Suppressor macrophage treated with lipopolysaccharide for 1 hour (primary cell): Measurements from ENCODE around the gene TMEM132D.

Experiments
- DNase-seq, 3 donors: peaks; one replicate each; pipeline ENCODE4 v3.0.0-alpha.2; 2020 to 2022

Gene TMEM132D

GRCh38 chr12:129719416-129719815 is 184.4 kb downstream of the TMEM132D start:
- no peak for DNase-seq

GRCh38 chr12:129717438-129717837 is 186.4 kb downstream of the TMEM132D start:
- no peak for DNase-seq

DNA sequence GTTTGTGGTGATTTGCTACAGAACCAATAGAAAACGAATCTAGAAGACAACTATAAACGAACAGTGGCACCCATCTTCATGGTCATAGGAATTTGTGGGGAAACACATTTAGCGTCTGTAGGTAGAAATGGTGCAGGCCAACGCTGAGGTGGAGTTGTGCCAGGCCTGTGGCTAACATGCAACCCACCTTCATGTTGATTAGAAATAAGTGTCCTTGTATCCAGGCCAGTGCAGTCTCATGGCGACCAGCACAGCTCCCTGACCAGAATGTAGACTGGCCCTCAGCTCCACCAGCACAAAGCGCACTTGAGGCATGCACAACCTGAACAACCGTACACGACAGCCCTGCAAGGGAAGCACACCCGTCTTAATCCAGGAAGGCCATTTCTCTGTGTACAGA is 187.0 kb downstream of the TMEM132D start:
- no peak for DNase-seq

GRCh38 chr12:129706716-129707115 is 197.1 kb downstream of the TMEM132D start:
- no peak for DNase-seq

DNA sequence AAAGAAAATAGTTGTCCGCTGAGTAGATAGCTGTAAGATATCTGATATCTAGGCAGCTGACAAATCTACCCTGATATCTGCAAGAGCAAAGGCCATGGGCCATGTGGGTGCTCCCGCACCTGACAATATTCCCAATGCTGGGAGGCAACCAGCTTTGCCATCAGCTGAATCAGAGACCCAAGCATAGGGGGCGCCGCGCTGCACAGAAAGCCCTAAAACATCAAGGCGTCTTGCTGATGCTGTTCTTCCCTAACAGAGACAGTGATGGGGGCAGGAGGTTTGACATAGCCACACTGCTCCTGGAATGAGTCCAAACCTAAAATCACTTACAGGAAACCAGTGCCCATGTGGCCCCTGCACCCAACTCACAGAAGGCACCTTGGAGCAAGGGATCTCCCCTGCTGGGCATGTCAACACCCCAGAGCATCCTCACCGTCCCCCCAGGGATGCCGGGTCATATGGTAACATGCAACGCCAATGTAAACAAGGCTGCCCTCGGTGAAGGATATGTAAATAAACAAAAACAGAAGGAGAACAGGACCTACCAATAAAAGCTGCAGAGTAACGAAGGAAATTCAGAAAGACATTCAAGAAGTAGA is 199.5 kb downstream of the TMEM132D start:
- DNase-seq: no peak

- no peak for DNase-seq
Measured at GRCh38 chr12:129701631-129702101, 202.2 kb downstream of the TMEM132D start.

DNA sequence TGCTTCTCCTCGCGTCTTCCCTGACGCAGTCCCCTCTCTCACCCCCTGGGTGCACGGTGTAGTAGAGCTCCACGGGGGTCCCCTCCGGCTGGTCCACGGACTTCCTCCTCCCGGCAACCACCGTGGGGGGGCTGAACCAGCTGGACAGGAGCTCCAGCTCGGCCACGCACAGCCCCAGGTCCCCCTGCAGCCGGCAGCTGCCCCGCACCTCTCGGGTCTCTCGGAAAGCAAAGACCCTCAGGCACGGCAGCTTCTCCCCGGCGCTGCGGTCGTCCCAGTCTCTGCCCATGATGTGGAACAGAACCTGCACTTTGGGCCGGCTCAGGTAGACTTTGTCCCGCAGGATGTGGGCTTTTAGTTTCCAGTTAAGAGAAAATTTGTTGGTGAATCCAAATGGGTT is 203.8 kb downstream of the TMEM132D start:
- DNase-seq: no peak

- no peak for DNase-seq
Measured at GRCh38 chr12:129696926-129697325, 206.9 kb downstream of the TMEM132D start.

GRCh38 chr12:129696405-129696804 is 207.4 kb downstream of the TMEM132D start:
- no peak for DNase-seq

DNA sequence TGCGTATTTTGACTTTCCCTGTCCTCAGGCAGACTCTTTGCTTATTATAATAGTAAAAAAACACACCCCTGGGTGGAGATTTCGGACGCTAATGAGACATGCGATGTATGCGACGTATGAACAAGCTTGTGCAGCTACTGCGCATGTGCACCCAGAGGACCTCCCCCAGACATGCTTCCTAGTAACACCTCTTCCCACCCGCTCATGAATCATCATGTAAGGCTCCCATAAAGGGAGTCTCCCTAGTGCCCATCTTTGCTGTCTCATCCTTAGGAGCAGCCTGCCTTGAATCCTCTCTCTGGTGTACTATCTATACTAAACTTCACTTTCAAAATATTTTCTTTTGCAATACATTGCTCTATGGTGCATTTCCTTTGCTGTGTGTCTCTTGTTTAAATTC is 210.1 kb downstream of the TMEM132D start:
- DNase-seq: no peak

DNA sequence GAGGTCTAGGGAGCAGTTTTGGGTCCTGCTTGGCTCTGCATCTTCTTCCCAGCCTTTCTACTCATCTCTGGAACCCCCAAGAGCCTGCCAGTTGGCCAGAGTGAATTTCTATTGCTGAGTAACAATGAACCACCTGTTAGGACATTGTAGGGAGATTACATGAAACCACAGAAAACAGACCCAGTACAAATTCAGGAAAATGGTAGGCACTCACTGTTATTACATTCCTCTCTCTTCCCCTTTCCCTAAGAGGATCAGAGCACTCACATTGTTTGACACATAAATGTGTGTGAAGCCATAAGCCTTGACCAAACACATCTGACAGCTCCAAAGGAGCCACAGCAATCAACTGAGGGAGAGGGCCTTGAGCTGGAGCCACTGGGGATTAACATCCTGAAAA is 216.1 kb downstream of the TMEM132D start:
- no peak for DNase-seq

GRCh38 chr12:129681830-129682229 is 222.0 kb downstream of the TMEM132D start:
- no peak for DNase-seq

GRCh38 chr12:129681151-129681550 is 222.7 kb downstream of the TMEM132D start:
- no peak for DNase-seq

- DNase-seq: no peak
Measured at GRCh38 chr12:129676411-129676810, 227.4 kb downstream of the TMEM132D start.

GRCh38 chr12:129675947-129676346 is 227.9 kb downstream of the TMEM132D start:
- DNase-seq: no peak

GRCh38 chr12:129675496-129675895 is 228.3 kb downstream of the TMEM132D start:
- no peak for DNase-seq

- no peak for DNase-seq
Measured at GRCh38 chr12:129673806-129674205, 230.0 kb downstream of the TMEM132D start.

- DNase-seq: no peak
Measured at GRCh38 chr12:129672110-129672509, 231.7 kb downstream of the TMEM132D start.

DNA sequence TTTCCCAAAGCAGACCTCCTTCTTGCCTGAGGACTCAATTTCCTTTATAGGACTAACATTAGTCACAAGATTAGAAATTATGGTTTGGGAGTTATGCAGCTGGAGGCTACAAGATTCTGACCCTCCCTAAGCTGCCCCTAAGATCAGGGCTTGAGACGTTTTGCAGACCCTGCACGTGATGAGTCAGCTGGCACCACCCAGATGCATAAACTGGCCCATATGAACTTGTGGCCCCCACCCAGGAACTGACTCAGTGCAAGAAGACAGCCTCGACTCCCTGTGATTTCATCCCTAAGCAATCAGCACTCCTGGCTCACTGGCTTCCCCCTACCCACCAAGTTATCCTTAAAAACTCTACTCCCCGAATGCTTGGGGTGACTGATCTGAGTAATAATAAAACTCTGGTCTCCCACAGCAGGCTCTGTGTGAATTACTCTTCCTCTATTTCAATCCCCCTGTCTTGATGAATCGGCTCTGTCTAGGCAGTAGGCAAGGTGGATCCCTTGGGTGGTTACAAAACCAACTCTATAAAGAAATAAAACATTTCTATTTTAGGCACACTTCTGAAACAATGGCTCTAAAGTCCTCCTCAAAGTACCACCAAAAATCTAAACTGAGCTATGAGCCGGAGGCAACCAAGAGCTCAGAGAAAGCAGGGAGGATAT is 233.4 kb downstream of the TMEM132D start:
- DNase-seq: no peak

GRCh38 chr12:129665414-129665813 is 238.4 kb downstream of the TMEM132D start:
- DNase-seq: no peak

DNA sequence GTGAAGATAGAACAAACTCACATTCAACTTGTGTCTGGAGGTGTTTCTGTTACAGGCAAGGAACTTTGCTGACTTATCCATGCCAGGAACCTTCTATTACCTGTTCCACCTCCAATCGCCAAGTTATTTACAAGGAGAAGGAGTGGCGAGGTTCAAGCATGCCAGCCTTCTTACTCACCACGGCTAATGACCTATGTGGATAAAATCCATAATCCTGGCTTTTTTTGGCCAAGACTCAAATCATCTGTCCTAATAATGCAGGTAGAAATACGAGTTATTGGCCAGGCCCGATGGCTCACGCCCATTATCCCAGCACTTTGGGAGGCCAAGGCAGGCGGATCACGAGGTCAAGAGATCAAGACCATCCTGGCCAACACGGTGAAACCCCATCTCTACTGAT is 241.6 kb downstream of the TMEM132D start:
- no peak for DNase-seq

- DNase-seq: no peak
Measured at GRCh38 chr12:129660946-129661345, 242.9 kb downstream of the TMEM132D start.

DNA sequence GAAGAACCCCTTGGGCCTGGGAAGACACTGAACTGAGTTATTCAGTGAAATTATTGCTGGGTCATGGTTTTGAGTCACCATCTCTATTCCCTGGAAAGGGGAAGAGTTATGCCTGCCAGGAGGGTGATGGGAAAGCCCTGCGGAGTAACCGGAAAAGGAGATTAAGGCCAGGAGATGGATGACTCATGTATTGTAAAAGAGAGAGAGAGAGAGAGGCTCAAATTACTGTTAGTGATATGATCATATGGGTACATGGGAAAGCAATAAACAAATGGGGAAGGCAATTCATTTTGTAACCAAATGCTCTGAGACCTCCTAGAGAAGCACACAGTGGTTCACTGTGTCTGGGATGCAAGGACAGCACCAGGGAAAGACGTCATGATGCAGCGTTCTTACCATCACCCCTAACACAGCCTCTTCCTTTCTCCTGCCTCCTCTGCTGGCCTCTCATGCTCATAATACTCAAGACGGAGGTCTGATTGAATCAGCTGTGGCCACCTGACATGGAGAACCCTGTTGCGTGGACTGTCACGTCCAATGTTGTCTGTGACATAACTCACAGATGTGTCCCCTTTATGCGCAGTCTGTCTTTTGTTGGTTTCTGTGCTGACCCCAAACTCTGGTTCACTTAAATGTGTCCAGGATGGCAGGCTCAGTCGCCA is 243.7 kb downstream of the TMEM132D start:
- DNase-seq: no peak

GRCh38 chr12:129657179-129657578 is 246.6 kb downstream of the TMEM132D start:
- DNase-seq: no peak
